Measurements from ENCODE around the gene CMIP.
"Not testable (repeated sequence)": the region's sequence is repeated elsewhere in the genome, so short reads cannot be mapped to it uniquely, and the experiment has no call there.

- TF ChIP-seq CTCF, POLR2A, POLR2AphosphoS5 (IDR thresholded peaks at IDR 0.05): not testable (repeated sequence)
These were observed 132.7 kb downstream of the CMIP start for GRCh38 chr16:81577272-81577671.
